Keratinocyte (primary cell): ENCODE measurements around the gene ZNF530. TPM values are rescaled to one million over a fixed set of nuclear protein-coding genes. Genes with fewer than 3 reads are reported as not detected.

Experiments
- DNase-seq: peaks from one replicate; pipeline ENCODE4 v3.0.0-alpha.2; 2011; ENCODE audit warnings: low read depth, missing footprints, low spot score
- FAIRE-seq: peaks from 2 replicates; lab custom pipeline; 2011; peaks lifted over from hg19 to GRCh38; lab: Jason Lieb, UNC
- H2AFZ ChIP-seq: 2 replicates; pipeline ENCODE4 v1.6.0; 2012; ENCODE audit warnings: low read length, control low read depth, inconsistent platforms; ENCODE audit not compliant: control insufficient read depth
- H3K27ac ChIP-seq: 2 replicates; pipeline ENCODE4 v1.5.1; 2011; ENCODE audit warnings: low read length; ENCODE audit not compliant: control insufficient read depth, insufficient read depth
- H3K27me3 ChIP-seq: 3 replicates; pipeline ENCODE4 v1.6.0; 2011; ENCODE audit warnings: low read length; ENCODE audit not compliant: control insufficient read depth, insufficient read depth; ENCODE audit errors: extremely low read depth
- H3K36me3 ChIP-seq, 2 experiments: 2 replicates in 1 of 2; 3 replicates in 1 of 2; pipeline ENCODE4 v1.5.1; 2011; ENCODE audit warnings: low read length in 2 of 2, mild to moderate bottlenecking in 1 of 2; ENCODE audit not compliant: control insufficient read depth in 2 of 2, insufficient read depth in 2 of 2; ENCODE audit errors: extremely low read depth in 1 of 2
- H3K4me1 ChIP-seq: 3 replicates; pipeline ENCODE4 v1.5.1; 2011; ENCODE audit warnings: low read length; ENCODE audit not compliant: control insufficient read depth, insufficient read depth; ENCODE audit errors: extremely low read depth
- H3K4me2 ChIP-seq: 3 replicates; pipeline ENCODE4 v1.6.0; 2011; ENCODE audit warnings: low read depth, low read length; ENCODE audit not compliant: control insufficient read depth, insufficient read depth; ENCODE audit errors: extremely low read depth
- H3K4me3 ChIP-seq, 3 experiments: fragments of 200-600 bp in 1 of 3; sonication (generic) in 1 of 3; 2 replicates in 2 of 3; 3 replicates in 1 of 3; pipeline ENCODE4 v1.5.1; 2011 to 2016; ENCODE audit warnings: low read length in 3 of 3, mild to moderate bottlenecking in 3 of 3, control low read depth in 2 of 3, inconsistent platforms in 1 of 3, low read depth in 1 of 3, mixed read lengths in 1 of 3, mixed run types in 1 of 3, moderate library complexity in 1 of 3; ENCODE audit not compliant: control insufficient read depth in 2 of 3, insufficient read depth in 2 of 3; ENCODE audit errors: extremely low read depth in 1 of 3
- H3K79me2 ChIP-seq: 2 replicates; pipeline ENCODE4 v1.6.0; 2012; ENCODE audit warnings: low read length; ENCODE audit not compliant: control insufficient read depth, insufficient read depth
- H3K9ac ChIP-seq: 3 replicates; pipeline ENCODE4 v1.6.0; 2011; ENCODE audit warnings: low read length; ENCODE audit not compliant: control insufficient read depth, insufficient read depth; ENCODE audit errors: extremely low read depth
- H3K9me1 ChIP-seq: 3 replicates; pipeline ENCODE4 v1.6.0; 2011; ENCODE audit warnings: low read length; ENCODE audit not compliant: control insufficient read depth, insufficient read depth; ENCODE audit errors: extremely low read depth
- H3K9me3 ChIP-seq: 2 replicates; pipeline ENCODE4 v1.5.1; 2012; ENCODE audit warnings: low read depth, low read length; ENCODE audit not compliant: control insufficient read depth
- H4K20me1 ChIP-seq: 3 replicates; pipeline ENCODE4 v1.6.0; 2011; ENCODE audit warnings: low read length; ENCODE audit not compliant: control insufficient read depth, insufficient read depth; ENCODE audit errors: extremely low read depth
- CTCF ChIP-seq, 3 experiments: IDR thresholded peaks in 1 of 3; conservative IDR thresholded peaks in 1 of 3; optimal IDR thresholded peaks in 1 of 3; 2 replicates in 2 of 3; 3 replicates in 1 of 3; pipeline versions ENCODE3 to v1.5.1; 2011; ENCODE audit warnings: low read length in 3 of 3, mild to moderate bottlenecking in 3 of 3, moderate library complexity in 2 of 3, control low read depth in 1 of 3, inconsistent platforms in 1 of 3; ENCODE audit not compliant: insufficient read depth in 2 of 3; ENCODE audit errors: extremely low read depth in 1 of 3
- EZH2 ChIP-seq: IDR thresholded peaks from one replicate; pipeline ENCODE4 v1.6.1; 2012; ENCODE audit warnings: inconsistent platforms, mild to moderate bottlenecking, low read length, moderate library complexity
- dilution Hi-C: fragments of 300-500 bp; cut with MboI; formaldehyde crosslinking; loops from one replicate; pipeline ENCODE4 v1.7.0; 2020; ENCODE audit warnings: low sequenced_read_pairs; ENCODE audit not compliant: extremely low pct_ligation_motif_present
- polyA plus RNA-seq, 5 experiments: library from polyadenylated mRNA; depleted of rRNA in 3 of 5; stranded (reverse) in 3 of 5; stranded (forward) in 1 of 5; unstranded in 1 of 5; fragments of >200 nt; gene quantifications; 1 replicate in 1 of 5; 2 replicates in 3 of 5; 3 replicates in 1 of 5; pipeline versions ENCODE4 v1.2.1 to v1.2.3, GENCODE V29; 2011 to 2012; ENCODE audit warnings: missing spikeins in 2 of 5, low read depth in 1 of 5, low replicate concordance in 1 of 5

Gene ZNF530
- polyA plus RNA-seq, 1 donor (not counting 4 experiments of a cell fraction or from before 2014, with no cell fraction given), result 4.2 TPM

GRCh38 chr19:57611113-57611512 is 11.4 kb downstream of the ZNF530 start:
- Histone ChIP-seq H3K4me1 (peaks cover 8% of the 10 kb centered on the region), H4K20me1 (no peaks in the 10 kb centered on the region), H3K4me2 (no peak overlapping the region), H3K4me3 (no peak overlapping the region), H3K27me3 (no peaks in the 10 kb centered on the region), H3K36me3 (peaks cover 6 to 10% of the 10 kb centered on the region in 2 experiments), H3K9me1 (no peaks in the 10 kb centered on the region), H3K27ac (no peak overlapping the region), H2AFZ (no peak overlapping the region), H3K9me3 (peaks cover 11% of the 10 kb centered on the region), H3K79me2 (peaks cover 21% of the 10 kb centered on the region), H3K9ac (no peak overlapping the region)
- DNase-seq (no peak), FAIRE-seq (no peak)
- TF ChIP-seq EZH2 (no peak), CTCF (optimal IDR thresholded peaks at IDR 0.05 in 1 of 3, IDR thresholded peaks at IDR 0.05 in 1 of 3, conservative IDR thresholded peaks at IDR 0.05 in 1 of 3; ENCODE audit: extremely low read depth in 1 of 3, insufficient read depth in 2 of 3, low read length in 3 of 3) (no peak)
- dilution Hi-C loops, result no loop called here

- H4K20me1 ChIP-seq, result no peaks in the 10 kb centered on the region
- dilution Hi-C loops, result no loop called here
- peaks cover 36% of the 10 kb centered on the region for H3K9me3 ChIP-seq
- peaks cover 52% of the 10 kb centered on the region for H3K79me2 ChIP-seq
- peaks cover 14 to 35% of the 10 kb centered on the region in 2 experiments for H3K36me3 ChIP-seq
- H3K4me1 ChIP-seq, result peaks cover 8% of the 10 kb centered on the region
- H3K9me1 ChIP-seq, result no peaks in the 10 kb centered on the region
- no peak for TF ChIP-seq EZH2
- TF ChIP-seq CTCF (optimal IDR thresholded peaks at IDR 0.05 in 1 of 3, IDR thresholded peaks at IDR 0.05 in 1 of 3, conservative IDR thresholded peaks at IDR 0.05 in 1 of 3; ENCODE audit: extremely low read depth in 1 of 3, insufficient read depth in 2 of 3, low read length in 3 of 3), result peak in 1 of 3 experiments; percentile 29
- H3K4me3 ChIP-seq, result peak within 1 kb of the TSS; percentile 90 to 97 (median 93)
- peak within 1 kb of the TSS; percentile 78 for H3K4me2 ChIP-seq
- peak within 1 kb of the TSS; percentile 96 for H2AFZ ChIP-seq
- DNase-seq (peak; percentile 55), FAIRE-seq (no peak)
- H3K27ac ChIP-seq, result peak within 1 kb of the TSS; percentile 60
- H3K9ac ChIP-seq, result peak within 1 kb of the TSS; percentile 86
- H3K27me3 ChIP-seq, result no peaks in the 10 kb centered on the region
Measured at GRCh38 chr19:57613941-57614743, 14.5 kb downstream of the ZNF530 start, which contains the start of gene ZNF134. TSS of gene ZNF134 (plus strand) at chr19:57614242. CDS start at chr19:57619469, 5,227 bp downstream.
